ENCODE results near the gene DUOX2. TPM values are rescaled to one million over a fixed set of nuclear protein-coding genes. Genes with fewer than 3 reads are reported as not detected.
"Not testable (repeated sequence)": the region's sequence is repeated elsewhere in the genome, so short reads cannot be mapped to it uniquely, and the experiment has no call there.

DUOX2 gene
- total RNA-seq, 1 experiment from 2014 or later: 0.30 TPM

DNA sequence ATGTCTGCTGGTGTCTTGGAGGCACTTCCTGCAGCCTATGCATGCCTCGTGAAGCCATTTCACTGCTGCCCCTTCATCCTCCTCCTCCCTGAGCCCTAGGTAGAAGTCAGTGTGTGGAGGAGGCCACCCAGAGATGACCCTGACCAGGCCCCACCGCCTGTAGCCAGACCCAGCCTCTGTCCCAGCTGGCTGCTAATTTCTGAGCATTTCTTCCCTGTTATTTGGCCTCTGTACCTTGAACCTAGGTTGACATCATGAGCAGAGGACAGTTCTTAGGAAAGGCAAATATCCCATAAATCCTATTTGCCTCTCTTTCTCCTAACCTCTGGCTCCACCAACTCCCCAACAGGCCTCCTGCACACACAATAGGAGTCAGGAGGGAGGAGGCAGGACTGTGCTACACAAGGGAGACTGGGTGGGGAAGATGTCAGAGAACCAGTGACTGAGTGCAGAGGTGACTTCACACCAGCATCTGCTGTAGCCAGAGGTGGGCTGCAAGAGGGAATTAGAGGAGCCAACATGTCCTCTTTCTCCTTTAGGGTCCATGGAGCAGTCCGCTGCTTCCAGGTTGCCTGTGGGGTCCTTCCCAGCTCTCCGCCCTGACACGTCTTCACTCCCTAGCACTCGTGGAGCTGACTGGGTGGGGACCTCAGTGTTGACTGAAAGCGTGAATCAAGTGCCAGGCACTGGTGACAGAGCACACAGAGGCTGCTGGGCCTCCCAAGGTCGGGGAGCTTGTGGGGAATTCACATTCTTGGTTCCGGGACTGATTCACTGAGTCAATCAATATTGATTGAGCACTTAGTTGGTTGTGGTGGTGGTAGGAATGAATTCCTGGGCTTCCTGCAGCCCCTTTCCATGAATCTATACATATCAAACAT is 38.3 kb downstream of the DUOX2 start:
- H3K4me1 Mint-ChIP-seq (ENCODE audit: insufficient read depth, unreplicated experiment); BruUV-seq (replicated peaks); DNase-seq (ENCODE audit: unreplicated experiment); H3K27ac Mint-ChIP-seq (ENCODE audit: low read depth, unreplicated experiment); H3K4me3 Mint-ChIP-seq (ENCODE audit: unreplicated experiment); H3K27me3 Mint-ChIP-seq (ENCODE audit: insufficient read depth, unreplicated experiment); POLR2A ChIA-PET; CTCF ChIA-PET; H3K36me3 Mint-ChIP-seq (ENCODE audit: insufficient read depth, unreplicated experiment); intact Hi-C loops (cut with micrococcal nuclease); H3K9me3 Mint-ChIP-seq (ENCODE audit: unreplicated experiment): not testable (repeated sequence)

GRCh38 chr15:45073602-45074001 is 40.4 kb downstream of the DUOX2 start:
- H3K27ac Mint-ChIP-seq (ENCODE audit: low read depth, unreplicated experiment); intact Hi-C loops (cut with micrococcal nuclease); H3K4me1 Mint-ChIP-seq (ENCODE audit: insufficient read depth, unreplicated experiment); H3K27me3 Mint-ChIP-seq (ENCODE audit: insufficient read depth, unreplicated experiment); BruUV-seq (replicated peaks); H3K4me3 Mint-ChIP-seq (ENCODE audit: unreplicated experiment); POLR2A ChIA-PET; H3K9me3 Mint-ChIP-seq (ENCODE audit: unreplicated experiment); DNase-seq (ENCODE audit: unreplicated experiment); CTCF ChIA-PET: not testable (repeated sequence)
- peaks cover 11% of the 10 kb centered on the region for H3K36me3 Mint-ChIP-seq (ENCODE audit: insufficient read depth, unreplicated experiment)

DNA sequence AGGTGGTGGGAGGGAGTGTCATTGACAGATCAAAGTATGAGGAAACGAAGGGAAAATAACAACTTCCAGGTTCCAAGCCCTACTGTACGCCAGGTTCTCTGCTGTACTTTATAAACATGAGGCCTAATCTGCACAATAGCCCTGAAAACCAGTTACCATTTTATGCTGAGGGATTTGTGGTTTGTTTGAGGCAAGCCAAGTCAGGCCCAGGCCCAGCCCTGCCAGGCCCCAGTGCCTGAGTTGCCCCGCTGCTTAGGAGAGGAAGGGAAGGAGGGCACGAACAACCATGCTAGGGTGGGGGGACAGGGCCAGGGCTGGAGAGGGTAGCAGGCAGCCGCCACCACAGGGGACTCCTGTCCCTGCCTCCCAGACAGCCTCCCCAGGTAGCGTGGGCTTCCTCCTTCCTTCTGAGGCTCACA is 44.0 kb downstream of the DUOX2 start:
- H3K4me3 Mint-ChIP-seq (ENCODE audit: unreplicated experiment); DNase-seq (ENCODE audit: unreplicated experiment); H3K27ac Mint-ChIP-seq (ENCODE audit: low read depth, unreplicated experiment); H3K4me1 Mint-ChIP-seq (ENCODE audit: insufficient read depth, unreplicated experiment); CTCF ChIA-PET; intact Hi-C loops (cut with micrococcal nuclease); BruUV-seq (replicated peaks); POLR2A ChIA-PET; H3K27me3 Mint-ChIP-seq (ENCODE audit: insufficient read depth, unreplicated experiment); H3K9me3 Mint-ChIP-seq (ENCODE audit: unreplicated experiment): not testable (repeated sequence)
- peaks cover 34% of the 10 kb centered on the region for H3K36me3 Mint-ChIP-seq (ENCODE audit: insufficient read depth, unreplicated experiment)

DNA sequence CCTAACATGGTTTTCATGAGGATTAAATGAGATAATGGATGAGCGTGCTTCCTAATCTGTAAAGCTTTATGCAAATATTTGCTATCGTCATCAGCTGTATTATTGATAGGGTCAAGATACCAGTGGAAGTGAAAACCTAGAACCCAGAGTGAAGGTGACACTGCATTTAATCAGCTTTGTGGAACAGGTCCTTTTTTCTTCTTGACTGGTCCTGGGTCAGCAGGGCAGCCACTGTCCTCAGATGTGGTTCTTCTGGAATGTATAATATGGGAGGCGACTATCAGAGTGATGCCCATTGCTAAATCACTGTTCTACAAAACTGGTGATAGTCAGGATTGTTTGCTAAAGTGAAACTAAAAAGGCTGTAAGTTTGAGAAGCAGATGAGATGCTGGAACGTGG is 49.6 kb downstream of the DUOX2 start:
- H3K9me3 Mint-ChIP-seq (ENCODE audit: unreplicated experiment): no peaks in the 10 kb centered on the region
- H3K4me3 Mint-ChIP-seq (ENCODE audit: unreplicated experiment): no peak overlapping the region
- no peak for DNase-seq (ENCODE audit: unreplicated experiment)
- no peak for TF ChIP-seq CTCF (IDR thresholded peaks at IDR 0.05; ENCODE audit: unreplicated experiment)
- no peak overlapping the region for H3K27ac Mint-ChIP-seq (ENCODE audit: low read depth, unreplicated experiment)
- H3K27me3 Mint-ChIP-seq (ENCODE audit: insufficient read depth, unreplicated experiment): no peaks in the 10 kb centered on the region
- H3K36me3 Mint-ChIP-seq (ENCODE audit: insufficient read depth, unreplicated experiment): peaks cover 44% of the 10 kb centered on the region
- CTCF ChIA-PET: interaction anchor here (0.7 kb wide), 1 partner anchor 53 kb away, joined by 4 read pairs; no protein-coding TSS in a partner anchor
- intact Hi-C loops (cut with micrococcal nuclease): no loop called here
- BruUV-seq (replicated peaks): no TSS peak
- peaks cover 12% of the 10 kb centered on the region for H3K4me1 Mint-ChIP-seq (ENCODE audit: insufficient read depth, unreplicated experiment)
- POLR2A ChIA-PET: no interaction called here

GRCh38 chr15:45062301-45062700 is 51.7 kb downstream of the DUOX2 start:
- BruUV-seq (replicated peaks); H3K4me3 Mint-ChIP-seq (ENCODE audit: unreplicated experiment); H3K9me3 Mint-ChIP-seq (ENCODE audit: unreplicated experiment); H3K4me1 Mint-ChIP-seq (ENCODE audit: insufficient read depth, unreplicated experiment); CTCF ChIA-PET; DNase-seq (ENCODE audit: unreplicated experiment); intact Hi-C loops (cut with micrococcal nuclease); POLR2A ChIA-PET; H3K27me3 Mint-ChIP-seq (ENCODE audit: insufficient read depth, unreplicated experiment): not testable (repeated sequence)
- Mint-ChIP-seq H3K27ac (ENCODE audit: low read depth, unreplicated experiment) (peak overlapping the region; percentile 88), H3K36me3 (ENCODE audit: insufficient read depth, unreplicated experiment) (peaks cover 33% of the 10 kb centered on the region)

DNA sequence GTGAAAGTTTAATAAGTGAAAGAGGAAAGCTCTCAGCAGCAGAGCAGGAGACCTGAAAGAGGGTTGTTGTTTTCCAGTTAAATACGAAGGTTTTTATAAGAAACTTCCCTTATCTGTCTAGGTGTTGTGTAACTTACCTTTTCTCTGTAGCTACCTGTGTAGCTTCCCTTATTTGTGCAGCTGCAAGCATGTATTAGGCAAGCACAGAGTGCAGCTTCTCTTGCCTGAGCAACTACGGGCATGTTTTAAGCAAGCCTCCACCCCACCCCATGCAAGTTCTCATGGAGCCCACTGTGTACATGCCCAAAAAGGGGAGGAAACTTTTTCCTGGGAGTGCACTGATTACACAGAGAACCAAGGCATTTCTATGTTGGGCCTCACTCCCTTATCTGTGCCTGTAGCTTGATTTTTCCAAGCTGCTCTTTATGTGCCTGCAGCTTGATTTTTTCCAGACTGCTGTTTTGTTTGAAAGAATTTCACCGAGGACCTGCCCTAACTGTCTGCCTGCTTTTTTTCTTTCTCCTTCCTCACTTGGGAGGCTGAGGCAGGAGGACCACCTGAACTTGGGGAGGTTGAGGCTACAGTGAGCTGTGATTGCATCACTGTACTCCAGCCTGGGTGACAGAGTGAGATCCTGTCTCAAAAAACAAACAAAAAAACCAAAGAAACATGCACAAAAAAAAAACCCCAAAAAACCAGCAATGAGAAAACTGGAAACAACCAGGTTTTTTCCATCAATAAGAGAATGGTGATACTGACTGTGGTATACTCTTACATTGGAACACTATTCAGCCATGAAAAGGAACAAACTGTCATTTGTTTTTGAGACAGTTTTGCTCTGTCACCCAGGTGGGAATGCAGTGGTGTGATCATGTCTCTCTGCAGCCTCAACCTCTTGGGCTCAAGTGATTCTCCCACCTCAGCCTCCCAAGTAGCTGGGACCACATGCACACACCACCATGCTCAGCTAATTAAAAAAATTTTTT is 55.0 kb downstream of the DUOX2 start:
- CTCF ChIA-PET; intact Hi-C loops (cut with micrococcal nuclease); H3K27me3 Mint-ChIP-seq (ENCODE audit: insufficient read depth, unreplicated experiment); H3K27ac Mint-ChIP-seq (ENCODE audit: low read depth, unreplicated experiment); BruUV-seq (replicated peaks); H3K4me3 Mint-ChIP-seq (ENCODE audit: unreplicated experiment); H3K4me1 Mint-ChIP-seq (ENCODE audit: insufficient read depth, unreplicated experiment); H3K9me3 Mint-ChIP-seq (ENCODE audit: unreplicated experiment): not testable (repeated sequence)
- DNase-seq (ENCODE audit: unreplicated experiment): peak; percentile 20
- POLR2A ChIA-PET: interaction anchor here (0.6 to 1.0 kb wide), 2 partner anchors 35 to 163 kb away, joined by 3 read pairs; partner anchors contain the start of gene SORD
- H3K36me3 Mint-ChIP-seq (ENCODE audit: insufficient read depth, unreplicated experiment): peaks cover 18% of the 10 kb centered on the region

GRCh38 chr15:45052676-45053075 is 61.3 kb downstream of the DUOX2 start:
- H3K4me1 Mint-ChIP-seq (ENCODE audit: insufficient read depth, unreplicated experiment); H3K4me3 Mint-ChIP-seq (ENCODE audit: unreplicated experiment); DNase-seq (ENCODE audit: unreplicated experiment); H3K27me3 Mint-ChIP-seq (ENCODE audit: insufficient read depth, unreplicated experiment); H3K9me3 Mint-ChIP-seq (ENCODE audit: unreplicated experiment); H3K27ac Mint-ChIP-seq (ENCODE audit: low read depth, unreplicated experiment); CTCF ChIA-PET; BruUV-seq (replicated peaks); intact Hi-C loops (cut with micrococcal nuclease): not testable (repeated sequence)
- POLR2A ChIA-PET: interaction anchor here (0.6 kb wide), 1 partner anchor 145 kb away, joined by 3 read pairs; no protein-coding TSS in a partner anchor
- peaks cover 14% of the 10 kb centered on the region for H3K36me3 Mint-ChIP-seq (ENCODE audit: insufficient read depth, unreplicated experiment)
